Caco-2 (cell line): ENCODE measurements around the gene DACH2. TPM values are rescaled to one million over a fixed set of nuclear protein-coding genes. Genes with fewer than 3 reads are reported as not detected.
A peak's percentile ranks its signal among the peaks of the same experiment; 100 is the strongest.

Experiments used
- Bru-seq: library from RNA; stranded (reverse); fragments of 400-500 nt; gene quantifications from one replicate; lab custom pipeline; 2021; lab: Mats Ljungman, UMichigan
- BruChase-seq, 2 experiments: library from RNA; stranded (reverse); fragments of 400-500 nt; gene quantifications; one replicate each; lab custom pipeline; 2021; lab: Mats Ljungman, UMichigan
- BruUV-seq: library from RNA; stranded (reverse); fragments of 400-500 nt; replicated peaks from 2 replicates; lab custom pipeline; 2021; lab: Mats Ljungman, UMichigan
- CTCF ChIA-PET: fragments of 300-600 bp; sonication (Branson Sonifier 250); formaldehyde crosslinking; loops from one replicate; lab custom pipeline; 2022; ENCODE audit warnings: antibody characterized with exemption; lab: Charles Lee
- POLR2A ChIA-PET: fragments of 300-600 bp; sonication (Branson Sonifier 250); formaldehyde crosslinking; loops from one replicate; lab custom pipeline; 2022; ENCODE audit warnings: antibody characterized with exemption; lab: Charles Lee
- DNase-seq, 2 experiments: peaks; one replicate each; pipeline versions ENCODE4 v3.0.0 to v3.0.0-alpha.2; 2020 to 2022
- H3K27me3 ChIP-seq: replicated peaks from 2 replicates; pipeline ENCODE4 v1.6.0; 2011; ENCODE audit warnings: low read length; ENCODE audit not compliant: control insufficient read depth, insufficient read depth
- H3K36me3 ChIP-seq: 2 replicates; pipeline ENCODE4 v1.5.1; 2011; ENCODE audit warnings: low read length; ENCODE audit not compliant: control insufficient read depth, insufficient read depth
- H3K4me1 ChIP-seq: fragments of 250-450 bp; sonication (Bioruptor Pico); 2 replicates; pipeline ENCODE4 v1.5.1; 2020; ENCODE audit warnings: mild to moderate bottlenecking
- H3K4me3 ChIP-seq: 2 replicates; pipeline ENCODE4 v1.5.1; 2011; ENCODE audit warnings: low read depth, mild to moderate bottlenecking, control low read depth, low read length
- H3K9me3 ChIP-seq: fragments of 250-450 bp; sonication (Bioruptor Pico); 2 replicates; pipeline ENCODE4 v1.5.1; 2020; ENCODE audit warnings: mild to moderate bottlenecking, moderate library complexity
- H3K27ac Mint-ChIP-seq: one replicate; pipeline ENCODE4 v1.8.0; 2022; ENCODE audit warnings: mixed read lengths; ENCODE audit not compliant: unreplicated experiment
- H3K27me3 Mint-ChIP-seq: one replicate; pipeline ENCODE4 v1.8.0; 2022; ENCODE audit warnings: mixed read lengths; ENCODE audit not compliant: insufficient read depth, unreplicated experiment
- H3K36me3 Mint-ChIP-seq: one replicate; pipeline ENCODE4 v1.8.0; 2022; ENCODE audit warnings: mild to moderate bottlenecking, mixed read lengths; ENCODE audit not compliant: insufficient read depth, unreplicated experiment
- H3K4me1 Mint-ChIP-seq: one replicate; pipeline ENCODE4 v1.8.0; 2022; ENCODE audit warnings: low read depth, mixed read lengths; ENCODE audit not compliant: unreplicated experiment
- H3K4me3 Mint-ChIP-seq: one replicate; pipeline ENCODE4 v1.8.0; 2022; ENCODE audit warnings: mild to moderate bottlenecking, moderate library complexity, mixed read lengths; ENCODE audit not compliant: unreplicated experiment
- H3K9me3 Mint-ChIP-seq: one replicate; pipeline ENCODE4 v1.8.0; 2022; ENCODE audit warnings: mixed read lengths; ENCODE audit not compliant: unreplicated experiment
- intact Hi-C: fragments of 100-400 bp; cut with micrococcal nuclease; formaldehyde crosslinking; loops from one replicate; pipeline ENCODE4 v1.10.0; 2022; ENCODE audit not compliant: unreplicated experiment
- long read RNA-seq: library from polyadenylated mRNA; stranded (forward); transcript quantifications from one replicate; pipeline ENCODE4 v2.0.0, GENCODE V29; 2022
- total RNA-seq: library from RNA; stranded (reverse); gene quantifications from 2 replicates; pipeline ENCODE4 v1.2.3, GENCODE V29; 2022
- TF ChIP-seq, protein P1 (sequence below), 2 experiments: fragments of 200-600 bp in 1 of 2; IDR thresholded peaks; 1 replicate in 1 of 2; 2 replicates in 1 of 2; pipeline versions ENCODE4 v1.5.1 to v1.8.0; 2011 to 2022; ENCODE audit warnings: antibody characterized with exemption in 1 of 2, control low read depth in 1 of 2, inconsistent platforms in 1 of 2, low read depth in 1 of 2, low read length in 1 of 2, mild to moderate bottlenecking in 1 of 2, moderate library complexity in 1 of 2; ENCODE audit not compliant: insufficient read depth in 1 of 2, severe bottlenecking in 1 of 2, unreplicated experiment in 1 of 2

DACH2 gene
- not detected in 2 replicates for total RNA-seq
- percentile 2 among the genes with signal in this experiment for Bru-seq, nascent RNA
- BruChase-seq, experiment 1, labeled RNA remaining after a 2-hour chase = percentile 1 among the genes with signal in this experiment
- percentile 1 among the genes with signal in this experiment for BruChase-seq, experiment 2, labeled RNA remaining after a 6-hour chase
- long read RNA-seq = 0 reads

GRCh38 chrX:86148024-86148511, at the start of gene DACH2:
DACH2 (plus strand) TSS chrX:86148451.
- no peaks in the 10 kb centered on the region for H3K9me3 ChIP-seq
- Mint-ChIP-seq H3K27me3 (peaks cover 4% of the 10 kb centered on the region), H3K36me3 (no peaks in the 10 kb centered on the region), H3K4me1 (no peaks in the 10 kb centered on the region), H3K9me3 (no peaks in the 10 kb centered on the region), H3K4me3 (no peak within 1 kb of the TSS), H3K27ac (no peak within 1 kb of the TSS)
- H3K27me3 ChIP-seq = no peaks in the 10 kb centered on the region
- no peaks in the 10 kb centered on the region for H3K4me1 ChIP-seq
- ChIA-PET CTCF (no interaction called here), POLR2A (no interaction called here)
- no peaks in the 10 kb centered on the region for H3K36me3 ChIP-seq
- TF ChIP-seq, protein P1, sequence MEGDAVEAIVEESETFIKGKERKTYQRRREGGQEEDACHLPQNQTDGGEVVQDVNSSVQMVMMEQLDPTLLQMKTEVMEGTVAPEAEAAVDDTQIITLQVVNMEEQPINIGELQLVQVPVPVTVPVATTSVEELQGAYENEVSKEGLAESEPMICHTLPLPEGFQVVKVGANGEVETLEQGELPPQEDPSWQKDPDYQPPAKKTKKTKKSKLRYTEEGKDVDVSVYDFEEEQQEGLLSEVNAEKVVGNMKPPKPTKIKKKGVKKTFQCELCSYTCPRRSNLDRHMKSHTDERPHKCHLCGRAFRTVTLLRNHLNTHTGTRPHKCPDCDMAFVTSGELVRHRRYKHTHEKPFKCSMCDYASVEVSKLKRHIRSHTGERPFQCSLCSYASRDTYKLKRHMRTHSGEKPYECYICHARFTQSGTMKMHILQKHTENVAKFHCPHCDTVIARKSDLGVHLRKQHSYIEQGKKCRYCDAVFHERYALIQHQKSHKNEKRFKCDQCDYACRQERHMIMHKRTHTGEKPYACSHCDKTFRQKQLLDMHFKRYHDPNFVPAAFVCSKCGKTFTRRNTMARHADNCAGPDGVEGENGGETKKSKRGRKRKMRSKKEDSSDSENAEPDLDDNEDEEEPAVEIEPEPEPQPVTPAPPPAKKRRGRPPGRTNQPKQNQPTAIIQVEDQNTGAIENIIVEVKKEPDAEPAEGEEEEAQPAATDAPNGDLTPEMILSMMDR (IDR thresholded peaks at IDR 0.05; ENCODE audit: insufficient read depth in 1 of 2, low read depth in 1 of 2, low read length in 1 of 2, severe bottlenecking in 1 of 2, unreplicated experiment in 1 of 2) = no peak
- intact Hi-C loops = no loop called here
- no TSS peak for BruUV-seq
- H3K4me3 ChIP-seq = no peak within 1 kb of the TSS
- DNase-seq = no peak

- Mint-ChIP-seq H3K4me1 (no peaks in the 10 kb centered on the region), H3K27me3 (no peaks in the 10 kb centered on the region), H3K27ac (no peak overlapping the region), H3K9me3 (no peaks in the 10 kb centered on the region), H3K36me3 (no peaks in the 10 kb centered on the region), H3K4me3 (no peak overlapping the region)
- TF ChIP-seq, protein P1 (IDR thresholded peaks at IDR 0.05; ENCODE audit: insufficient read depth in 1 of 2, low read depth in 1 of 2, low read length in 1 of 2, severe bottlenecking in 1 of 2, unreplicated experiment in 1 of 2) = no peak
- H3K9me3 ChIP-seq = no peaks in the 10 kb centered on the region
- no peak overlapping the region for H3K4me3 ChIP-seq
- H3K36me3 ChIP-seq = no peaks in the 10 kb centered on the region
- no peaks in the 10 kb centered on the region for H3K27me3 ChIP-seq
- POLR2A ChIA-PET = no interaction called here
- intact Hi-C loops = no loop called here
- DNase-seq = no peak
- BruUV-seq = no TSS peak
- CTCF ChIA-PET = no interaction called here
- no peaks in the 10 kb centered on the region for H3K4me1 ChIP-seq
Measured at GRCh38 chrX:86102341-86102740, 45.9 kb upstream of the DACH2 start.

DNA sequence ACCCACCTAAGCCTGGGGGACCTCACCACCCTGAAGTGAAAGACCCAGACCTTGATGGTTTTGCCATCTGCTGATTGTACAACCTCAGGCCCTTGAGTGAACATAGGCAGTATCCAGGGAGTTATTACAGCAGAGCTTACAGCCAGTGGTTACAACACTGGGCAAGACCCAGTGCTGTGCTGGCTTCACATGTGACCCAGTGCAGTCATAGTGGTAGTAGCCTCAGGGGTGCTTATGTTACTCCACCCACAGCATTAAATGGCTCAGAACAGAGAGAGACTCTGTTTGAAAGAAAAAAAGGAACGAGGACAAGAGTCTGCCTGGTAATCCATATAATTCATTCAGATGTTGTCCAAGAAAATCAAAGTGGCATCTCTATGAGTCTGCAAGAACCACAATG, 45.2 kb upstream of the DACH2 start:
- DNase-seq = no peak
- Mint-ChIP-seq H3K27me3 (no peaks in the 10 kb centered on the region), H3K9me3 (no peaks in the 10 kb centered on the region), H3K4me1 (no peaks in the 10 kb centered on the region), H3K36me3 (no peaks in the 10 kb centered on the region), H3K4me3 (no peak overlapping the region), H3K27ac (no peak overlapping the region)
- Histone ChIP-seq H3K27me3 (no peaks in the 10 kb centered on the region), H3K4me3 (no peak overlapping the region), H3K9me3 (no peaks in the 10 kb centered on the region), H3K4me1 (no peaks in the 10 kb centered on the region), H3K36me3 (no peaks in the 10 kb centered on the region)
- intact Hi-C loops = no loop called here
- POLR2A ChIA-PET = no interaction called here
- CTCF ChIA-PET = no interaction called here
- BruUV-seq = no TSS peak
- TF ChIP-seq, protein P1 (IDR thresholded peaks at IDR 0.05; ENCODE audit: insufficient read depth in 1 of 2, low read depth in 1 of 2, low read length in 1 of 2, severe bottlenecking in 1 of 2, unreplicated experiment in 1 of 2) = no peak
